Spleen (tissue), 11 donors: ENCODE results near the gene CRYL1. TPM values are rescaled to one million over a fixed set of nuclear protein-coding genes. Genes with fewer than 3 reads are reported as not detected.

ENCODE experiments used
- DNase-seq: peaks from one replicate; pipeline ENCODE4 v3.0.0-alpha.2; 2020
- H3K27ac ChIP-seq, 8 donors: fragments of 200-600 bp; sonication (generic) in 7 of 8; 1 replicate in 4 of 8; 2 replicates in 4 of 8; pipeline versions ENCODE4 v1.5.0 to v1.8.0; 2016 to 2021; ENCODE audit warnings: inconsistent platforms in 4 of 8, mild to moderate bottlenecking in 4 of 8, moderate library complexity in 1 of 8
- H3K27me3 ChIP-seq, 7 donors: fragments of 200-600 bp; sonication (generic) in 6 of 7; replicated peaks in 1 of 7; 1 replicate in 4 of 7; 2 replicates in 3 of 7; pipeline versions ENCODE4 v1.5.0 to v1.8.0; 2016 to 2021; ENCODE audit warnings: inconsistent platforms in 3 of 7, mild to moderate bottlenecking in 1 of 7
- H3K36me3 ChIP-seq, 6 donors: fragments of 200-600 bp; sonication (generic) in 5 of 6; 1 replicate in 4 of 6; 2 replicates in 2 of 6; pipeline versions ENCODE4 v1.5.0 to v1.8.0; 2016 to 2021; ENCODE audit warnings: inconsistent platforms in 2 of 6
- H3K4me1 ChIP-seq, 6 donors: fragments of 200-600 bp; sonication (generic) in 5 of 6; 1 replicate in 3 of 6; 2 replicates in 3 of 6; pipeline versions ENCODE4 v1.5.0 to v1.8.0; 2016 to 2021; ENCODE audit warnings: inconsistent platforms in 3 of 6
- H3K4me3 ChIP-seq, 8 donors: fragments of 200-600 bp; sonication (generic) in 7 of 8; 1 replicate in 4 of 8; 2 replicates in 4 of 8; pipeline versions ENCODE4 v1.5.0 to v1.8.0; 2016 to 2021; ENCODE audit warnings: inconsistent platforms in 4 of 8, mild to moderate bottlenecking in 4 of 8, moderate library complexity in 2 of 8
- H3K9me3 ChIP-seq, 8 donors: fragments of 200-600 bp; sonication (generic) in 7 of 8; 1 replicate in 4 of 8; 2 replicates in 4 of 8; pipeline versions ENCODE4 v1.5.0 to v1.8.0; 2016 to 2021; ENCODE audit warnings: inconsistent platforms in 4 of 8
- CTCF ChIP-seq, 11 experiments: fragments of 200-600 bp in 7 of 11; fragments of 450-650 bp in 4 of 11; sonication (generic) in 4 of 11; IDR thresholded peaks in 8 of 11; conservative IDR thresholded peaks in 3 of 11; 1 replicate in 7 of 11; 2 replicates in 4 of 11; pipeline versions ENCODE4 v1.4.0 to v1.8.0; 2016 to 2021; ENCODE audit warnings: antibody characterized with exemption in 11 of 11, inconsistent platforms in 4 of 11, mild to moderate bottlenecking in 1 of 11
- POLR2A ChIP-seq, 3 donors: fragments of 450-650 bp; IDR thresholded peaks; one replicate each; pipeline ENCODE4 v1.5.1; 2017; ENCODE audit warnings: antibody characterized with exemption in 3 of 3, mild to moderate bottlenecking in 1 of 3
- POLR2AphosphoS5 ChIP-seq, 3 donors: sonication (generic); formaldehyde crosslinking; IDR thresholded peaks; one replicate each; pipeline ENCODE4 v1.5.1; 2017; ENCODE audit warnings: antibody characterized with exemption in 3 of 3
- WGBS, 5 donors: extraction: QIAGEN DNeasy Blood & Tissue Kit in 3 of 5; methylation state at CpG; one replicate each; pipeline versions ENCODE4 v1.1.5 to v1.1.7; 2013 to 2018; 5-methylcytosine and 5-hydroxymethylcytosine counted together
- intact Hi-C: fragments of 100-400 bp; cut with DNase I; formaldehyde crosslinking; loops from one replicate; pipeline ENCODE4 v1.15.0; 2023; ENCODE audit warnings: low total_unique reads
- polyA plus RNA-seq, 3 donors: library from polyadenylated mRNA; stranded (reverse); fragments of 200-250 nt; gene quantifications; one replicate each; pipeline ENCODE4 v1.2.1, GENCODE V29; 2013
- total RNA-seq, 7 donors: library from RNA; depleted of rRNA in 3 of 7; stranded (reverse); fragments of >200 nt in 3 of 7; fragmentation: NEBNext Ultra II Directional in 4 of 7; extraction: Animal tissue kit (Norgen Biotek cat#: 25700) in 4 of 7; gene quantifications; one replicate each; pipeline versions ENCODE4 v1.1.0 to v1.2.1, GENCODE V29; 2016 to 2021
- donor health status: healthy with polysubstance abuse.
- donor health status: DM: no; HTN: no; CAD: no; lungs with moderate emphysema.
- donor health status: DM: no; HTN: no; CAD: no.
- donor health status: Bipolar disorder and iron deficiency.
- donor health status: healthy.
- donor health status: DM: no; HTN: no; CAD: no.
- donor health status: DM: yes; HTN: yes; CAD: no.

CRYL1 gene
- total and polyA plus RNA-seq, 10 donors = 13.5 to 46.5 (median 29.0) TPM

- TF ChIP-seq POLR2A (IDR thresholded peaks at IDR 0.05) = no peak
- no peak for TF ChIP-seq CTCF (IDR thresholded peaks at IDR 0.05 in 8 of 11, conservative IDR thresholded peaks at IDR 0.05 in 3 of 11)
- no peak for TF ChIP-seq POLR2AphosphoS5 (IDR thresholded peaks at IDR 0.05)
- DNase-seq = no peak
- H3K27me3 ChIP-seq = peaks cover 0 to 15% (median 0%) of the 10 kb centered on the region in 7 donors
- H3K4me3 ChIP-seq = no peak overlapping the region
- intact Hi-C loops = no loop called here
- H3K27ac ChIP-seq = no peak overlapping the region
- H3K4me1 ChIP-seq = no peaks in the 10 kb centered on the region
- WGBS, 5 donors = 71 to 85% (median 79%) methylated on average over 5 of the region's 5 CpGs
- H3K9me3 ChIP-seq = no peaks in the 10 kb centered on the region
- H3K36me3 ChIP-seq = no peaks in the 10 kb centered on the region
Observed at GRCh38 chr13:20360835-20361412, 164.7 kb downstream of the CRYL1 start.

- H3K9me3 ChIP-seq = no peaks in the 10 kb centered on the region
- no peaks in the 10 kb centered on the region for H3K36me3 ChIP-seq
- no peaks in the 10 kb centered on the region for H3K4me1 ChIP-seq
- WGBS, 5 donors = 62 to 90% (median 84%) methylated on average over 3 of the region's 3 CpGs
- no peak for TF ChIP-seq POLR2AphosphoS5 (IDR thresholded peaks at IDR 0.05)
- no peak for TF ChIP-seq CTCF (IDR thresholded peaks at IDR 0.05 in 8 of 11, conservative IDR thresholded peaks at IDR 0.05 in 3 of 11)
- no peak for TF ChIP-seq POLR2A (IDR thresholded peaks at IDR 0.05)
- no peak overlapping the region for H3K4me3 ChIP-seq
- DNase-seq = no peak
- H3K27ac ChIP-seq = no peak overlapping the region
- intact Hi-C loops = no loop called here
- peaks cover 0 to 15% (median 0%) of the 10 kb centered on the region in 7 donors for H3K27me3 ChIP-seq
Observed at GRCh38 chr13:20360041-20360491, 165.6 kb downstream of the CRYL1 start.

- intact Hi-C loops = no loop called here
- H3K27me3 ChIP-seq = peaks cover 0 to 15% (median 0%) of the 10 kb centered on the region in 7 donors
- DNase-seq = no peak
- H3K27ac ChIP-seq = no peak overlapping the region
- WGBS, 5 donors = 78 to 92% (median 86%) methylated on average over 4 to 5 of the region's 5 CpGs
- H3K9me3 ChIP-seq = no peaks in the 10 kb centered on the region
- no peak for TF ChIP-seq CTCF (IDR thresholded peaks at IDR 0.05 in 8 of 11, conservative IDR thresholded peaks at IDR 0.05 in 3 of 11)
- no peak for TF ChIP-seq POLR2AphosphoS5 (IDR thresholded peaks at IDR 0.05)
- TF ChIP-seq POLR2A (IDR thresholded peaks at IDR 0.05) = no peak
- no peak overlapping the region for H3K4me3 ChIP-seq
- no peaks in the 10 kb centered on the region for H3K36me3 ChIP-seq
- H3K4me1 ChIP-seq = peaks cover 0 to 1% (median 0%) of the 10 kb centered on the region in 6 donors
Observed at GRCh38 chr13:20359335-20359734, 166.3 kb downstream of the CRYL1 start.

GRCh38 chr13:20358022-20358421 is 167.6 kb downstream of the CRYL1 start:
- no peaks in the 10 kb centered on the region for H3K9me3 ChIP-seq
- no peak overlapping the region for H3K4me3 ChIP-seq
- 78 to 92% (median 83%) methylated on average over 8 of the region's 8 CpGs for WGBS, 5 donors
- H3K27me3 ChIP-seq = peaks cover 0 to 9% (median 0%) of the 10 kb centered on the region in 7 donors
- H3K36me3 ChIP-seq = no peaks in the 10 kb centered on the region
- no peak overlapping the region for H3K27ac ChIP-seq
- DNase-seq = no peak
- intact Hi-C loops = no loop called here
- H3K4me1 ChIP-seq = peaks cover 0 to 3% (median 0%) of the 10 kb centered on the region in 6 donors
- TF ChIP-seq POLR2AphosphoS5 (IDR thresholded peaks at IDR 0.05) (no peak), CTCF (IDR thresholded peaks at IDR 0.05 in 8 of 11, conservative IDR thresholded peaks at IDR 0.05 in 3 of 11) (no peak), POLR2A (IDR thresholded peaks at IDR 0.05) (no peak)
